Hepatocyte (in vitro differentiated cells): ENCODE data around the gene MFRP.

Experiments used
- CTCF ChIP-seq: fragments of 200-600 bp; sonication (generic); IDR thresholded peaks from 2 replicates; pipeline ENCODE4 v1.5.1; 2016; ENCODE audit warnings: antibody characterized with exemption, mild to moderate bottlenecking; ENCODE audit not compliant: poor library complexity
- EZH2phosphoT487 ChIP-seq: fragments of 200-600 bp; sonication (generic); IDR thresholded peaks from one replicate; pipeline ENCODE4 v1.6.1; 2018; ENCODE audit warnings: antibody characterized with exemption, mild to moderate bottlenecking, low read depth, moderate library complexity; ENCODE audit not compliant: unreplicated experiment, severe bottlenecking

GRCh38 chr11:119322360-119322739 is 24.2 kb downstream of the MFRP start:
- TF ChIP-seq CTCF (no peak), EZH2phosphoT487 (no peak)
